Gastroesophageal sphincter (tissue), 3 donors: Measurements from ENCODE around the gene FAM83E.

Experiments
- POLR2A ChIP-seq, 2 donors: fragments of 450-650 bp; IDR thresholded peaks; one replicate each; pipeline ENCODE4 v1.6.1; 2017; ENCODE audit warnings: antibody characterized with exemption in 2 of 2, mild to moderate bottlenecking in 2 of 2, moderate library complexity in 1 of 2
- POLR2AphosphoS5 ChIP-seq: sonication (generic); formaldehyde crosslinking; IDR thresholded peaks from one replicate; pipeline ENCODE4 v1.6.1; 2017; ENCODE audit warnings: antibody characterized with exemption
- TF ChIP-seq, protein P1 (sequence below), 4 experiments: fragments of 200-600 bp in 2 of 4; fragments of 450-650 bp in 2 of 4; sonication (generic) in 1 of 4; IDR thresholded peaks; one replicate each; pipeline ENCODE4 v1.5.1; 2017 to 2019; ENCODE audit warnings: antibody characterized with exemption in 4 of 4, mild to moderate bottlenecking in 2 of 4, moderate library complexity in 2 of 4

DNA sequence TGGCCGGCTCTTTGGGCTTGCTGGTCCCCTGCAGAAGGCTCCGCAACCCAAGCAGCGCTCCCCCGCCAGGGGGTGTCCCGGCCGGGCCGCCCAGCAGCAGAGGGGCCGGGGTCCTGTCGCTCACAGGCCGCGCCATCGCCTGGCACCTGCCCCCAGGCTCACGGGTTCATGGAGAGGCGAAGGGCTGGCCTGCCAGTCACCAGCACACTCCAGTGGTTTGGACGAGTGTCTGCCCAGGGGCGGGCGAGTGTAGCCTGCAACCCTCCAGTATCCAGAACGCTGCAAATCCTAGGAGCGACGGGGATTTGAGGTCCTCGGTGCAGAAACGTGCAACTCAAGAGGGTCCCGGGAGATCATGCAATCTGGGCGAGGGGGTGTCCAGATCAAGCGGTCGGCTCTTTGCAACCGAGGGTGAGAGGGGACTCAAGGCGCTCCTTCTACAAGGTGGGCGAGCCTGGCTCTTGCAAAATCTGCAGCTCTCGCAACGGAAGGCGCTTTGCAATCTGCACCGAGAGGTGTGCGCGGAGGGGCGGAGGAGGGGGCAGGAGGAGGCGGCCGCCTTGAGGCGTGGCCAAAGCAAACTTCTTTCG lies 22.1 kb upstream of the FAM83E start, which contains the start of gene DBP:
- TF ChIP-seq POLR2A (IDR thresholded peaks at IDR 0.05) (peak; percentile 4 to 45), POLR2AphosphoS5 (no peak)
- TF ChIP-seq, protein P1, sequence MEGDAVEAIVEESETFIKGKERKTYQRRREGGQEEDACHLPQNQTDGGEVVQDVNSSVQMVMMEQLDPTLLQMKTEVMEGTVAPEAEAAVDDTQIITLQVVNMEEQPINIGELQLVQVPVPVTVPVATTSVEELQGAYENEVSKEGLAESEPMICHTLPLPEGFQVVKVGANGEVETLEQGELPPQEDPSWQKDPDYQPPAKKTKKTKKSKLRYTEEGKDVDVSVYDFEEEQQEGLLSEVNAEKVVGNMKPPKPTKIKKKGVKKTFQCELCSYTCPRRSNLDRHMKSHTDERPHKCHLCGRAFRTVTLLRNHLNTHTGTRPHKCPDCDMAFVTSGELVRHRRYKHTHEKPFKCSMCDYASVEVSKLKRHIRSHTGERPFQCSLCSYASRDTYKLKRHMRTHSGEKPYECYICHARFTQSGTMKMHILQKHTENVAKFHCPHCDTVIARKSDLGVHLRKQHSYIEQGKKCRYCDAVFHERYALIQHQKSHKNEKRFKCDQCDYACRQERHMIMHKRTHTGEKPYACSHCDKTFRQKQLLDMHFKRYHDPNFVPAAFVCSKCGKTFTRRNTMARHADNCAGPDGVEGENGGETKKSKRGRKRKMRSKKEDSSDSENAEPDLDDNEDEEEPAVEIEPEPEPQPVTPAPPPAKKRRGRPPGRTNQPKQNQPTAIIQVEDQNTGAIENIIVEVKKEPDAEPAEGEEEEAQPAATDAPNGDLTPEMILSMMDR (IDR thresholded peaks at IDR 0.05): peak in 2 of 4 experiments; percentile 1 to 31
